ENCODE data around the gene LHX5.

- TF ChIP-seq CTCF (IDR thresholded peaks at IDR 0.05), result no peak
- no peak for TF ChIP-seq POLR2A (IDR thresholded peaks at IDR 0.05)
Observed at GRCh38 chr12:113478351-113479011, 6.8 kb upstream of the LHX5 start.
